ENCODE results near the gene ATL1.

- TF ChIP-seq CTCF (IDR thresholded peaks at IDR 0.05) (no peak), POLR2AphosphoS5 (IDR thresholded peaks at IDR 0.05) (no peak)
Observed at GRCh38 chr14:50612806-50613205, 52.9 kb downstream of the ATL1 start.

Data from sigmoid colon (tissue), 4 donors.